ENCODE data around the gene MCF2L2.

The MCF2L2 gene

DNA sequence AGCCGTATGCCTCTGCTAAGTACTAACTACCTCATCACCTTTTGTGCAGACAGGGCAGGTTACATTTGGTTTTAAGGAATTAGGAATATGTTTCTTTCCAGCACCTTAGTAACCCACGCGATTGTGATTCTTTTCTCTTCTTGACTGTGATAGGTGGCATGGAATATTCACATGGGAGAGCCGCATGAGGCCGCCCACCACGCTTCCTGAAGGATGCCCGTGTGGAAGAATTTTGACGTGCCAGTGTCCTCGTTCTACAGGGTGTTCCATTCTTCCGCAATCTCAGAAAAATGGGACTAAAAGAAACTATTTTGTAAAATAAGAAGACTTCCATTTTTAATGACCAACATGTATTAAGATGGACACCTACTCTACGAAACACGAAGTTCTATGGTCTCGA is 159.1 kb downstream of the MCF2L2 start:
- Histone ChIP-seq H3K4me3 (no peak overlapping the region), H3K9me3 (replicated peaks in 1 of 11) (no peaks in the 10 kb centered on the region), H3K27me3 (no peaks in the 10 kb centered on the region), H3K27ac (no peak overlapping the region), H3K4me1 (peaks cover 0 to 59% (median 28%) of the 10 kb centered on the region in 10 experiments; a peak in 15 of 20 replicates), H4K20me1 (peaks cover 0 to 24% (median 0%) of the 10 kb centered on the region in 11 experiments; a peak in 2 of 22 replicates), H3K36me3 (peaks cover 0 to 27% (median 0%) of the 10 kb centered on the region in 11 experiments; a peak in 6 of 22 replicates), H3K9ac (no peak overlapping the region), H3K4me2 (no peak overlapping the region)
- TF ChIP-seq Cebpa-rat (IDR thresholded peaks at IDR 0.05): no peak

DNA sequence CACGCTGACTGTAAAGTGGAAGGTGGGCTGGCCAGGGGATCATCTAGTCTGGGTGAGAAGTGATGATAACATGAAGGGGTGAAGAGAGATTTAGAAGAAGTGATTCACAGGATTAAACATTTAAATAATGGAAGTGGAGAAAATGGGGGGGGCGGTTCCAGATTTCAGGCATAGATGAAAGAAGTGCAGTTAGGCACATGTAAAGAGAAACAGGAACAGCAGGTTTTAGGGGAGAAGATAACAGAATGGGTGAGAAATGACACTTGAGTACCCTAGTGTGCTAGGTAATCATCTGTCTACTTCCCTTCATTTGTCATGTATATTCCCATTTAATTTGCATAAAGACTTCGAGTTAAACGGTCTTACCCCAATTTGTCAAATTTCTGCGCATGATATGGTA is 160.1 kb downstream of the MCF2L2 start:
- TF ChIP-seq Cebpa-rat (IDR thresholded peaks at IDR 0.05): no peak
- peaks cover 0 to 59% (median 34%) of the 10 kb centered on the region in 10 experiments; a peak in 15 of 20 replicates for H3K4me1 ChIP-seq
- peak overlapping the region in 2 of 11 experiments; percentile 4 to 15; a peak in 2 of 22 replicates for H3K4me2 ChIP-seq
- no peak overlapping the region for H3K27ac ChIP-seq
- H3K9me3 ChIP-seq (replicated peaks in 1 of 11): no peaks in the 10 kb centered on the region
- H4K20me1 ChIP-seq: peaks cover 0 to 24% (median 0%) of the 10 kb centered on the region in 11 experiments; a peak in 2 of 22 replicates
- H3K9ac ChIP-seq: no peak overlapping the region
- H3K36me3 ChIP-seq: peaks cover 0 to 30% (median 0%) of the 10 kb centered on the region in 11 experiments; a peak in 6 of 22 replicates
- H3K27me3 ChIP-seq: no peaks in the 10 kb centered on the region
- H3K4me3 ChIP-seq: no peak overlapping the region

GRCh38 chr3:183267140-183267539 is 161.3 kb downstream of the MCF2L2 start:
- Histone ChIP-seq H4K20me1 (peaks cover 0 to 24% (median 0%) of the 10 kb centered on the region in 11 experiments; a peak in 2 of 22 replicates), H3K9me3 (replicated peaks in 1 of 11) (no peaks in the 10 kb centered on the region), H3K4me2 (no peak overlapping the region), H3K27ac (no peak overlapping the region), H3K4me1 (peaks cover 0 to 58% (median 31%) of the 10 kb centered on the region in 10 experiments; a peak in 14 of 20 replicates), H3K36me3 (peaks cover 0 to 32% (median 0%) of the 10 kb centered on the region in 11 experiments; a peak in 6 of 22 replicates), H3K4me3 (no peak overlapping the region), H3K9ac (no peak overlapping the region), H3K27me3 (no peaks in the 10 kb centered on the region)
- no peak for TF ChIP-seq Cebpa-rat (IDR thresholded peaks at IDR 0.05)

- no peaks in the 10 kb centered on the region for H3K27me3 ChIP-seq
- H3K4me1 ChIP-seq: peaks cover 0 to 59% (median 34%) of the 10 kb centered on the region in 10 experiments; a peak in 14 of 20 replicates
- H3K27ac ChIP-seq: 0 out of 22 replicates have a peak overlapping the region, but pooled peaks of 1 of the 11 experiments have one; percentile 0
- peak overlapping the region in 3 of 11 experiments; percentile 11 to 45 (median 30); a peak in 5 of 22 replicates for H3K4me2 ChIP-seq
- H3K4me3 ChIP-seq: no peak overlapping the region
- peaks cover 0 to 24% (median 0%) of the 10 kb centered on the region in 11 experiments; a peak in 2 of 22 replicates for H4K20me1 ChIP-seq
- H3K9me3 ChIP-seq (replicated peaks in 1 of 11): no peaks in the 10 kb centered on the region
- no peak for TF ChIP-seq Cebpa-rat (IDR thresholded peaks at IDR 0.05)
- H3K36me3 ChIP-seq: peaks cover 0 to 32% (median 0%) of the 10 kb centered on the region in 11 experiments; a peak in 6 of 22 replicates
- H3K9ac ChIP-seq: no peak overlapping the region
Observed at GRCh38 chr3:183266454-183266853, 162.0 kb downstream of the MCF2L2 start.

GRCh38 chr3:183265834-183266417 is 162.5 kb downstream of the MCF2L2 start:
- Histone ChIP-seq H3K4me3 (no peak overlapping the region), H3K9me3 (replicated peaks in 1 of 11) (no peaks in the 10 kb centered on the region), H3K4me1 (peaks cover 2 to 64% (median 40%) of the 10 kb centered on the region in 10 experiments), H3K9ac (no peak overlapping the region), H3K4me2 (peak overlapping the region in 5 of 11 experiments; percentile 11 to 57 (median 32); a peak in 7 of 22 replicates), H3K36me3 (peaks cover 0 to 32% (median 0%) of the 10 kb centered on the region in 11 experiments; a peak in 6 of 22 replicates), H4K20me1 (peaks cover 0 to 24% (median 0%) of the 10 kb centered on the region in 11 experiments; a peak in 2 of 22 replicates), H3K27me3 (no peaks in the 10 kb centered on the region), H3K27ac (peak overlapping the region in 3 of 11 experiments; percentile 0 to 39 (median 36); a peak in 1 of 22 replicates)
- no peak for TF ChIP-seq Cebpa-rat (IDR thresholded peaks at IDR 0.05)

- no peak for TF ChIP-seq Cebpa-rat (IDR thresholded peaks at IDR 0.05)
- Histone ChIP-seq H3K4me1 (peaks cover 9 to 72% (median 46%) of the 10 kb centered on the region in 10 experiments), H3K27me3 (no peaks in the 10 kb centered on the region), H3K9me3 (replicated peaks in 1 of 11) (no peaks in the 10 kb centered on the region), H4K20me1 (peaks cover 0 to 24% (median 0%) of the 10 kb centered on the region in 11 experiments; a peak in 2 of 22 replicates), H3K27ac (peak overlapping the region in 4 of 11 experiments; percentile 36 to 43 (median 41); a peak in 7 of 22 replicates), H3K36me3 (peaks cover 0 to 26% (median 0%) of the 10 kb centered on the region in 11 experiments; a peak in 6 of 22 replicates), H3K4me3 (no peak overlapping the region), H3K9ac (peak overlapping the region in 1 of 11 experiments; percentile 5; a peak in 1 of 22 replicates), H3K4me2 (peak overlapping the region in 7 of 11 experiments; percentile 12 to 58 (median 45); a peak in 13 of 22 replicates)
Observed at GRCh38 chr3:183265157-183265642, 163.2 kb downstream of the MCF2L2 start.

DNA sequence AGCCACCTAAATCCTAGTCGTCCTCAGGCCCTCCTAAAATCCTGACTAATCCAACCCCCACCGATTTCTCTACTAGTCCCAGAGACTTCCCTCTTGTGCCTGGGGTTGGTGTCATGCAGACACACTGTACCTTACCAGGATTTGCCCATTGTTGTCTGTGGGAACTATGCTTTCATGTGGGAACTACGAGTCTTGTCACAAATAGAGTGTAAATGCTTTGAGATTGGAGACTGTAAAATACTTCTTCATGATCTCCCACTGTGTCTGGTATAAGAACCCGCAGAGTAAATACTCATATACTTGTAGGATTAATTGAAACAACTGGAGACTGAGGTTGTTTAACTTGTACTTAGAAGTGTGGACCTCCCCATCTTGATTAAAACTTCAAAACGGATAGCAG is 164.2 kb downstream of the MCF2L2 start:
- TF ChIP-seq Cebpa-rat (IDR thresholded peaks at IDR 0.05): no peak
- Histone ChIP-seq H3K4me3 (no peak overlapping the region), H3K27me3 (no peaks in the 10 kb centered on the region), H3K4me2 (peak overlapping the region in 6 of 11 experiments; percentile 1 to 58 (median 47); a peak in 8 of 22 replicates), H3K36me3 (peaks cover 0 to 17% (median 0%) of the 10 kb centered on the region in 11 experiments; a peak in 5 of 22 replicates), H3K4me1 (peaks cover 19 to 81% (median 56%) of the 10 kb centered on the region in 10 experiments), H4K20me1 (peaks cover 0 to 24% (median 0%) of the 10 kb centered on the region in 11 experiments; a peak in 2 of 22 replicates), H3K27ac (peak overlapping the region in 3 of 11 experiments; percentile 39 to 47 (median 43); a peak in 5 of 22 replicates), H3K9ac (no peak overlapping the region; a peak in 1 of 22 replicates), H3K9me3 (replicated peaks in 1 of 11) (no peaks in the 10 kb centered on the region)

GRCh38 chr3:183262875-183263378 is 165.5 kb downstream of the MCF2L2 start:
- peaks cover 0 to 7% (median 0%) of the 10 kb centered on the region in 11 experiments; a peak in 4 of 22 replicates for H3K27me3 ChIP-seq
- H3K9me3 ChIP-seq (replicated peaks in 1 of 11): no peaks in the 10 kb centered on the region
- peak overlapping the region in 5 of 11 experiments; percentile 23 to 58 (median 49); a peak in 8 of 22 replicates for H3K4me2 ChIP-seq
- H3K9ac ChIP-seq: no peak overlapping the region
- H3K4me3 ChIP-seq: no peak overlapping the region
- peaks cover 0 to 16% (median 0%) of the 10 kb centered on the region in 11 experiments; a peak in 4 of 22 replicates for H3K36me3 ChIP-seq
- H3K4me1 ChIP-seq: peaks cover 19 to 88% (median 67%) of the 10 kb centered on the region in 10 experiments
- peaks cover 0 to 16% (median 0%) of the 10 kb centered on the region in 11 experiments; a peak in 2 of 22 replicates for H4K20me1 ChIP-seq
- TF ChIP-seq Cebpa-rat (IDR thresholded peaks at IDR 0.05): no peak
- peak overlapping the region in 5 of 11 experiments; percentile 14 to 50 (median 39); a peak in 6 of 22 replicates for H3K27ac ChIP-seq

Measured in BLaER1 treated with 17β-estradiol and CSF1 and Interleukin-3, amounts not matched to agents 10 nM and 100 nM (cell line).